Caco-2 (cell line): ENCODE data around the gene LRP1B. TPM values are rescaled to one million over a fixed set of nuclear protein-coding genes. Genes with fewer than 3 reads are reported as not detected.

ENCODE experiments used
- BruUV-seq: library from RNA; stranded (reverse); fragments of 400-500 nt; replicated peaks from 2 replicates; lab custom pipeline; 2021; lab: Mats Ljungman, UMichigan
- CTCF ChIA-PET: fragments of 300-600 bp; sonication (Branson Sonifier 250); formaldehyde crosslinking; loops from one replicate; lab custom pipeline; 2022; ENCODE audit warnings: antibody characterized with exemption; lab: Charles Lee
- POLR2A ChIA-PET: fragments of 300-600 bp; sonication (Branson Sonifier 250); formaldehyde crosslinking; loops from one replicate; lab custom pipeline; 2022; ENCODE audit warnings: antibody characterized with exemption; lab: Charles Lee
- DNase-seq, 2 experiments: peaks; one replicate each; pipeline versions ENCODE4 v3.0.0 to v3.0.0-alpha.2; 2020 to 2022
- H3K27me3 ChIP-seq: replicated peaks from 2 replicates; pipeline ENCODE4 v1.6.0; 2011; ENCODE audit warnings: low read length; ENCODE audit not compliant: control insufficient read depth, insufficient read depth
- H3K36me3 ChIP-seq: 2 replicates; pipeline ENCODE4 v1.5.1; 2011; ENCODE audit warnings: low read length; ENCODE audit not compliant: control insufficient read depth, insufficient read depth
- H3K4me1 ChIP-seq: fragments of 250-450 bp; sonication (Bioruptor Pico); 2 replicates; pipeline ENCODE4 v1.5.1; 2020; ENCODE audit warnings: mild to moderate bottlenecking
- H3K4me3 ChIP-seq: 2 replicates; pipeline ENCODE4 v1.5.1; 2011; ENCODE audit warnings: low read depth, mild to moderate bottlenecking, control low read depth, low read length
- H3K9me3 ChIP-seq: fragments of 250-450 bp; sonication (Bioruptor Pico); 2 replicates; pipeline ENCODE4 v1.5.1; 2020; ENCODE audit warnings: mild to moderate bottlenecking, moderate library complexity
- H3K27ac Mint-ChIP-seq: one replicate; pipeline ENCODE4 v1.8.0; 2022; ENCODE audit warnings: mixed read lengths; ENCODE audit not compliant: unreplicated experiment
- H3K27me3 Mint-ChIP-seq: one replicate; pipeline ENCODE4 v1.8.0; 2022; ENCODE audit warnings: mixed read lengths; ENCODE audit not compliant: insufficient read depth, unreplicated experiment
- H3K36me3 Mint-ChIP-seq: one replicate; pipeline ENCODE4 v1.8.0; 2022; ENCODE audit warnings: mild to moderate bottlenecking, mixed read lengths; ENCODE audit not compliant: insufficient read depth, unreplicated experiment
- H3K4me1 Mint-ChIP-seq: one replicate; pipeline ENCODE4 v1.8.0; 2022; ENCODE audit warnings: low read depth, mixed read lengths; ENCODE audit not compliant: unreplicated experiment
- H3K4me3 Mint-ChIP-seq: one replicate; pipeline ENCODE4 v1.8.0; 2022; ENCODE audit warnings: mild to moderate bottlenecking, moderate library complexity, mixed read lengths; ENCODE audit not compliant: unreplicated experiment
- H3K9me3 Mint-ChIP-seq: one replicate; pipeline ENCODE4 v1.8.0; 2022; ENCODE audit warnings: mixed read lengths; ENCODE audit not compliant: unreplicated experiment
- intact Hi-C: fragments of 100-400 bp; cut with micrococcal nuclease; formaldehyde crosslinking; loops from one replicate; pipeline ENCODE4 v1.10.0; 2022; ENCODE audit not compliant: unreplicated experiment
- total RNA-seq: library from RNA; stranded (reverse); gene quantifications from 2 replicates; pipeline ENCODE4 v1.2.3, GENCODE V29; 2022
- TF ChIP-seq, protein P1 (sequence below), 2 experiments: fragments of 200-600 bp in 1 of 2; IDR thresholded peaks; 1 replicate in 1 of 2; 2 replicates in 1 of 2; pipeline versions ENCODE4 v1.5.1 to v1.8.0; 2011 to 2022; ENCODE audit warnings: antibody characterized with exemption in 1 of 2, control low read depth in 1 of 2, inconsistent platforms in 1 of 2, low read depth in 1 of 2, low read length in 1 of 2, mild to moderate bottlenecking in 1 of 2, moderate library complexity in 1 of 2; ENCODE audit not compliant: insufficient read depth in 1 of 2, severe bottlenecking in 1 of 2, unreplicated experiment in 1 of 2

Gene LRP1B
- total RNA-seq, 1 experiment from 2014 or later: not detected

DNA sequence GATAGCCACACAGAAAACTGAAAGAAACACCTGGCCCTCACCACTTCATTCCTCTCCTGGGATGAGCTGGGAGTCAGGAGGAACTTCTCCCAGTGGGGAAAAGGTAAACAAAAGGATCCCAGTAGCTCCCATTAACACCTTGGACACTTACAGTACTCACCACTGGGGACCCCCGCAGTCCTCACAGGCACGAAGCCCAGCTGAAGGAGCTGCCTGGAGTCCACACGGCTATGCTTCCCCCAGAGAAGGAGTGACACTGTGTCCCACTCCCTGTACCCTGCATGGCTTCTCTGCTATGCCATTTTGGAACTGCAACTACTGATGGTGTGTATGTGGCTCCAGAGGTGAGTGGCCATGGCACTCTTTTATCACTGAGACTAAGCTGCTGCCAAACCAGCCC is 1565.1 kb downstream of the LRP1B start:
- H3K27me3 ChIP-seq: no peaks in the 10 kb centered on the region
- H3K9me3 ChIP-seq: no peaks in the 10 kb centered on the region
- no peak for DNase-seq
- H3K4me3 ChIP-seq: no peak overlapping the region
- H3K4me1 ChIP-seq: no peaks in the 10 kb centered on the region
- H3K36me3 Mint-ChIP-seq: no peaks in the 10 kb centered on the region
- intact Hi-C loops: no loop called here
- TF ChIP-seq, protein P1, sequence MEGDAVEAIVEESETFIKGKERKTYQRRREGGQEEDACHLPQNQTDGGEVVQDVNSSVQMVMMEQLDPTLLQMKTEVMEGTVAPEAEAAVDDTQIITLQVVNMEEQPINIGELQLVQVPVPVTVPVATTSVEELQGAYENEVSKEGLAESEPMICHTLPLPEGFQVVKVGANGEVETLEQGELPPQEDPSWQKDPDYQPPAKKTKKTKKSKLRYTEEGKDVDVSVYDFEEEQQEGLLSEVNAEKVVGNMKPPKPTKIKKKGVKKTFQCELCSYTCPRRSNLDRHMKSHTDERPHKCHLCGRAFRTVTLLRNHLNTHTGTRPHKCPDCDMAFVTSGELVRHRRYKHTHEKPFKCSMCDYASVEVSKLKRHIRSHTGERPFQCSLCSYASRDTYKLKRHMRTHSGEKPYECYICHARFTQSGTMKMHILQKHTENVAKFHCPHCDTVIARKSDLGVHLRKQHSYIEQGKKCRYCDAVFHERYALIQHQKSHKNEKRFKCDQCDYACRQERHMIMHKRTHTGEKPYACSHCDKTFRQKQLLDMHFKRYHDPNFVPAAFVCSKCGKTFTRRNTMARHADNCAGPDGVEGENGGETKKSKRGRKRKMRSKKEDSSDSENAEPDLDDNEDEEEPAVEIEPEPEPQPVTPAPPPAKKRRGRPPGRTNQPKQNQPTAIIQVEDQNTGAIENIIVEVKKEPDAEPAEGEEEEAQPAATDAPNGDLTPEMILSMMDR (IDR thresholded peaks at IDR 0.05; ENCODE audit: insufficient read depth in 1 of 2, low read depth in 1 of 2, low read length in 1 of 2, severe bottlenecking in 1 of 2, unreplicated experiment in 1 of 2): no peak
- POLR2A ChIA-PET: no interaction called here
- H3K36me3 ChIP-seq: no peaks in the 10 kb centered on the region
- H3K4me3 Mint-ChIP-seq: no peak overlapping the region
- no peaks in the 10 kb centered on the region for H3K4me1 Mint-ChIP-seq
- H3K27ac Mint-ChIP-seq: no peak overlapping the region
- CTCF ChIA-PET: no interaction called here
- no TSS peak for BruUV-seq
- H3K9me3 Mint-ChIP-seq: no peaks in the 10 kb centered on the region
- no peaks in the 10 kb centered on the region for H3K27me3 Mint-ChIP-seq

DNA sequence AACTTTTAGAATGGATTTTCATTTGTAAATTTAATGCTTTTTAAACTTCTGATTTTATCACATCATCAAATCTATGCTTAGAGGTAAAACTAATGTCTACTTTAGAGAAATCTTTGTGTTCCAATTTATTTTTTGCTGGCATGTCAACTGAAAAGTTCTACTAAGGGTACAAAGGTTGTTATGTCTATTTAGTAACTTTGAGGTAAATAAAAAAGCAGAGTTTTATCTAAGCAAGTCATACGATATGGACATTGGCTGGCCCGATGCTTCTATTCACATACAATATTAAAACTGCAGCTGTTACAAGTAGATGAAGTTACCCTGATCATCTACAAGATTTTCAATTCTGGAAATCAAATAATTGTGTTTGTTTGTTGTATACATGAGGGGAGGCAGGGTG is 1575.1 kb downstream of the LRP1B start:
- intact Hi-C loops: no loop called here
- no peak overlapping the region for H3K4me3 ChIP-seq
- Mint-ChIP-seq H3K9me3 (no peaks in the 10 kb centered on the region), H3K36me3 (no peaks in the 10 kb centered on the region), H3K4me1 (no peaks in the 10 kb centered on the region), H3K27me3 (peaks cover 8% of the 10 kb centered on the region), H3K27ac (no peak overlapping the region), H3K4me3 (no peak overlapping the region)
- ChIA-PET POLR2A (no interaction called here), CTCF (no interaction called here)
- TF ChIP-seq, protein P1 (IDR thresholded peaks at IDR 0.05; ENCODE audit: insufficient read depth in 1 of 2, low read depth in 1 of 2, low read length in 1 of 2, severe bottlenecking in 1 of 2, unreplicated experiment in 1 of 2): no peak
- no peak for DNase-seq
- H3K36me3 ChIP-seq: no peaks in the 10 kb centered on the region
- no peaks in the 10 kb centered on the region for H3K27me3 ChIP-seq
- H3K4me1 ChIP-seq: no peaks in the 10 kb centered on the region
- no peaks in the 10 kb centered on the region for H3K9me3 ChIP-seq
- BruUV-seq: no TSS peak

DNA sequence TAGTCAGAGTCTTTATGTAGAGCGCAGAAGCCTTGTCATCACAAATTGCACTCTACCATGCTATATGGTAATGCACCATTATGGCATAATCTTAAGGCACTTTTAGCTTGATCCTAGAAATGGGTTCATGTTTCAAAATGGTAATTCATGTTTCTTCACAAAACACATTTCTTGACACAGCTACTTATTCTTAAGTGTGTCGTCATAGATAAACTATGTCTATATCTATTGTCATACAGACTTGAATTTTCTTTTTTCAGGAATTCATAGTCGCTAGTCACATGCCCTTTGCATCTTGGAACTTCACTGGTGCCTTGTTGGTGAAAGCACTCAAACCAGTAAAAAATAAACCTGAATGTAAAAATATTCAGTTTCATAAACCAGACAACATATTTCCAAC is 1578.2 kb downstream of the LRP1B start:
- no peak overlapping the region for H3K27ac Mint-ChIP-seq
- Histone ChIP-seq H3K36me3 (no peaks in the 10 kb centered on the region), H3K4me1 (no peaks in the 10 kb centered on the region), H3K4me3 (no peak overlapping the region), H3K9me3 (no peaks in the 10 kb centered on the region), H3K27me3 (no peaks in the 10 kb centered on the region)
- TF ChIP-seq, protein P1 (IDR thresholded peaks at IDR 0.05; ENCODE audit: insufficient read depth in 1 of 2, low read depth in 1 of 2, low read length in 1 of 2, severe bottlenecking in 1 of 2, unreplicated experiment in 1 of 2): no peak
- ChIA-PET POLR2A (no interaction called here), CTCF (no interaction called here)
- no peaks in the 10 kb centered on the region for H3K9me3 Mint-ChIP-seq
- intact Hi-C loops: no loop called here
- peaks cover 7% of the 10 kb centered on the region for H3K27me3 Mint-ChIP-seq
- no peak overlapping the region for H3K4me3 Mint-ChIP-seq
- H3K36me3 Mint-ChIP-seq: no peaks in the 10 kb centered on the region
- no peak for DNase-seq
- BruUV-seq: no TSS peak
- H3K4me1 Mint-ChIP-seq: no peaks in the 10 kb centered on the region
